ENCODE results near the gene TDRD9.

The TDRD9 gene

GRCh38 chr14:103923863-103924262 lies 4.4 kb upstream of the TDRD9 start:
- peak; percentile 5 for DNase-seq

DNA sequence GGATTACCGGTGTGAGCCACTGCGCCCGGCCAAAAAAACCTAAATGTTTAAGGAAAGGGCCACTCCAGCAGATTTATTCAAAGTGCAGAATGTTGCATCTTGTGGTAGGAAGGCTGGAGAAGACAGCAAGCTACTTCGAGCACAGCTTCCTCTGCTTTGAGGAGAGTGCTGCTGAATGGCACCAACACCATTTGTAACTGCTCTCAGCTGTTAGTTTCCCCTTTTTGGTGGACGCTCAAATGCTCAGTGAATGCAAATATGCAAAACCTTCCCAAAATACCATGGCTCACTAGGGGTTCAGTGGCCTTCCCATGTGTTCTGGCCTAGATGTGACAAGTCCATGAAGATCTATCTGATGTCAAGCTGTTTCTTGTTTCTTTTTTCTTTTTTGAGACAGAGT lies 2.9 kb upstream of the TDRD9 start:
- DNase-seq, result no peak

DNA sequence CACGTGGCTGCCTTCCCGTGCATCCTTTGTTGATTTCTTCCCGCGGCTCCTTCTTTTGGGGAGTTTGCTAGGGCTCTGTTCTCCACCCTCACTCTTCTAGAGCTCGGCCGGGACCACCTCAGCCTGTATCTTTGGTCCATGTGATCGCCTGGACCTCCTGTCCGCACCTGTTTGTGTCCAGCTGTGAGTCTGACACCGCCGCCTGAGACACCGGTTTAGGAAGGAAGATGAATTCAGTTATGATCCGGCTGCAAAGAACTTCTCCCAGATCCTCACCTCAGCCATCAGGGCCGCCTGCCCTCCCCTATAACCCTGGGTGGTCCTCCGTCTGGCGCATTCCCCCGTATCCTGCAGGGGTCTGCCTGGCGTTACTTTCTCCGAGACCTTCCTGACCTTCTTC lies 690 bp upstream of the TDRD9 start:
- DNase-seq, result no peak

- no peak for DNase-seq
Measured at GRCh38 chr14:103930051-103930604, 1.9 kb downstream of the TDRD9 start.

DNA sequence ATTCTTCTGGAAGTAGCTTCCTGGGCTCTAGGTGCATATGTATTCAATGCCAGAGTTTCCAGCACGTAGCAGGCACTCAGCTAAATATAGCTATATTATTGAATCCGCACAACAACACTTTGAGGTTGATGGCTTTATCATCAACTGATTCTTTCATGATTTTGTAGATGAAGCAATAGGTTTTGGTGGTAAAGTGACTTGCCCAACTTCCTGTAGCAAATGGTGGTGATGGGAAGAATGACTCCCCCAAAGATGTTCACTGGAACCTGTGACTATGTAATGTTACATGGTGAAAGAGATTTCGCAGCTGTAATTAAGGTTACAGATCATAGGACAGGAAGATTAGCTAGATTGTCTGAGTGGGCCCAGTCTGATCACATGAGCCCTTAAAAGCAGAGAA lies 3.2 kb downstream of the TDRD9 start:
- no peak for DNase-seq

- DNase-seq, result no peak
Measured at GRCh38 chr14:103932791-103933490, 4.7 kb downstream of the TDRD9 start.

DNA sequence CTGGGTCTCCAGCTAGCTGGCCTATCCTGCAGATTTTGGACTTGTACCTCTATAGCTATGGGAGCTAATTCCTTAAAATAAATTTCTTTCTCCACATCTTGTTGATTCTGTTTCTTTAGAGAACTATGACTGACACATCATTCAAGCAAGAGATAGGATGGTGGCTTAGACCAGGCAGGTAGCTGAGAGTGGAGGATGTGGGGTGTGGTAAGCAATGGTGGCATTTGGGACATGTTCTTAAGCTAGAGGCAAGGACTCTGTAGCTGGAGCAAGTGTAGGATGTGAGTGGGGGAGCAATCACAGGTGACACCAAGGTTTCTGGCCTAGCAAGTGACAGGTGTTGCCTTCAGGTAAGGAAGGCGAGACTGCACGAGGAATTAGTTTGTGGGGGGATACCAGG lies 6.8 kb downstream of the TDRD9 start:
- DNase-seq, result no peak

DNA sequence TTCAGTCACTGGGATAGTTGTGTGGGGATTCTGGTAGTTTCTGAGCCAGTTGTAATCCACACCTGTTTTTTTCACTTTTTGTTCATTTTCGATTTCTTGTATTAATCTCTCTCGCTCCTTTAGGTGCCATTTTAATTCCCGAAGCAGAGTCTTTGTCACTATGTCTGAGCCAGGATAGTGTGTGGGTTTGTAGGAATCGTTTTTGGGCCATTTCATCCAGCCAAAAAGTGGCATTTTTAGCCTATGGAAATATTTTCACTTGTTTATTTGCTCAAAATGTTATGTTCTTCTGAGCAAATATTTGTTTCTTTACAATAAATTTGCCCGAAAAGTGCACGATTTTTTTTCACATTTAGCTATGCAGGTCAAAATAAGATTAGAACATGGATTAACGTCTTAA lies 13.2 kb downstream of the TDRD9 start:
- no peak for DNase-seq

GRCh38 chr14:103941973-103942736 lies 13.9 kb downstream of the TDRD9 start, which contains the start of gene RD3L:
Gene RD3L, minus strand, starts transcription at chr14:103942529. Its CDS starts 834 bp downstream, at chr14:103941695.
- DNase-seq, result no peak

DNA sequence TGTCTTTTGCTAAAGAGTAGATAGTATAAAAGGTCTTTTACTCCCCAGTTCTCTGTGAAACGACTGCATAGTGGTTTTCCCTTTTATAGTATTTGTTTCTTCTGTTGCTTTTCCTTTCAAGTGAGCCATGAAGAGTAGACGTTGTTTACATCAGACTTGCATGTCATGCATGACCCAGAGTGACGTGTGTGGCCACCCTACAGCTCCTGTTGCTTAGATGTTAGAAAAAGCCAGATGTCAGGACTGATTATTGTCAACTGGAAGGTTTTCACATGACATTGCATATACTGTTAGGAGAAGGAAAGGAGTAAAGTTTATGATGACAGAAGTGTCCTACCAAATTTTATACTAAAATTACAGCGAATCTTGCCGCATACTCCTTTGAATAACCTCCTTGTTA lies 15.4 kb downstream of the TDRD9 start:
- no peak for DNase-seq

DNA sequence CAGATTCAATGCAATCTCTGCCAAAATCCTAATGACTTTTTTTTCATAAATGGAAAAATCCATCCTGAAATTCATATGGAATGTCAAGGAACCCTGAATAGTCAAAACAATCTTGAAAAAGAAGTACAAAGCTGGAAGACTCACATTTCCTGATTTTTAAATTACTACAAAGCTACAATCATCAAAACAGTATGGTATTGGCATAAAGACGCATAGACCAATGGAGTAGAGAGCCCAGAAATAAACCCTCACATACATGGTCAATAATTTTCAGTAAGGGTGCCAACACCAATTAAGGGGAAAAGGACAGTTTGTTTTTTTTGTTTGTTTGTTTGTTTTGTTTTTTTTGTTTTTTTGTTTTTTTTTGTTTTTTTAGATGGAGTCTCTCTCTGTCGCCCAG lies 18.7 kb downstream of the TDRD9 start:
- DNase-seq, result no peak

- no peak for DNase-seq
Measured at GRCh38 chr14:103948442-103948841, 20.2 kb downstream of the TDRD9 start.

DNA sequence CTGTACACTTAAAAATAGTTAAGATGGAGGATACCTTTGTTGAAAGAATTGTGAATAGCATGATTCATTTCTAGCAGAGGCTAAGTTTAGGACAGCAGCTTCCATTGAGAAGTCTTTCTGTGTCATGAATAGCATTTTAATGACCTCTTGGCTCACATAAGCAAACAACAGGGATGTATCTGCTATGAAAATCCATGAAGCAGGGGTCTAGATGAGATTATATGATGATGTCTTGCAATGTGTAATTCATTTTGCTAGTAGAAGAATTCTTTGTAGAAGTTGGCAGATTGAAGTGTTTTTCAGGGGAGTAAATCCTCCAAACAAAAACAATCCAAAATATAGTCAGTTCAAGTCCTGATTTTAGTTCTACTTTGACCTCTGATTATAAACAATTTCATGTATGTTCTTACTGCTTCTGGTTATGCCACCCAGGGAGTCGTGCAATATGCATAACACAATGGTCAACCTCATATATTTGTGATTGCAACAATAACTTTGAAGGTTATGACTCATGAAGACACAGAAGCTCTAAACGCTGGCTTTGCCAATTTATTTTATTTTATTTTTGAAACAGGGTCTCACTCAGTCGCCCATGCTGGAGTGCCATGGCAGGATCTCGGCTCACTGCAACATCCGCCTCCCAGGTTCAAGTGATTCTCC lies 21.0 kb downstream of the TDRD9 start:
- DNase-seq, result no peak

GRCh38 chr14:103960457-103961055 lies 32.3 kb downstream of the TDRD9 start:
- DNase-seq, result no peak

GRCh38 chr14:103961928-103962578 lies 33.8 kb downstream of the TDRD9 start:
- DNase-seq, result no peak

DNA sequence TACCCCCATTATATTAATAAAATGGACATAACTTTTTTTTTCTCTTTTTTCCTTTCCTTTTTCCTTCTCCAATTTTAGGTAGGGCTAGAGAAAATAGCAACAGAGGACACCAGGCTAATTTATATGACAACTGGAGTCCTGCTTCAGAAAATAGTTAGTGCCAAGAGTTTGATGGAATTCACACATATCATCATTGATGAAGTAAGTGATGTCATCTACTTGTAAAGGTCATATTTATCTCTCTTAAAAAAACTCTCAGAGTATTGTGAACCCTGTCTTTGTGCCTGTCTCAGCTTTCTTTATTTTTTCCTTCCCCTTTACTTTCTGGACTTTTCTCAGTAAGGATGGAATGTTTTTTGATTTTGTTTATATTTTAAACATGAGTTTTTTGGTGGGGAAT lies 38.4 kb downstream of the TDRD9 start:
- DNase-seq, result no peak

DNA sequence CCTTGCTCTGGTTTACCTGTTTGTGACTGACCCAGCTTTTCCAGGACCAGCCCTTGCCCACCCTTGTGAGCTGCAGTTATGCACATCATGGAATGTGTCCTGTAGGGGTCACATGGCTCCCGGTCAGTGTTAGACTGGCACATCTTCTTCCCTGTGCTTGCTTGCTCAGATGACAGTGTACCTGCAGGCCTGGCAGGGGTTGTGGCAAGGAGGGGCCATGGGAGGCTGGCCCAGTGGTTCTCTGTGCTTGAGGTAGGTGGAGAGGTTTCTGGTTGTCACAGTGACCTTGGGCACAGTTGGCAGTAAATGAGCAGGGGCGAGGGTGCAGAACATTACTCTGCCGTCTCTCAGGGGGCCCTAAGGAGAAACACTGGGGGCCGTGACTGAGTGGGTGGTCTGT lies 41.7 kb downstream of the TDRD9 start:
- DNase-seq, result no peak

GRCh38 chr14:103973354-103973753 lies 45.1 kb downstream of the TDRD9 start:
- DNase-seq, result no peak

DNA sequence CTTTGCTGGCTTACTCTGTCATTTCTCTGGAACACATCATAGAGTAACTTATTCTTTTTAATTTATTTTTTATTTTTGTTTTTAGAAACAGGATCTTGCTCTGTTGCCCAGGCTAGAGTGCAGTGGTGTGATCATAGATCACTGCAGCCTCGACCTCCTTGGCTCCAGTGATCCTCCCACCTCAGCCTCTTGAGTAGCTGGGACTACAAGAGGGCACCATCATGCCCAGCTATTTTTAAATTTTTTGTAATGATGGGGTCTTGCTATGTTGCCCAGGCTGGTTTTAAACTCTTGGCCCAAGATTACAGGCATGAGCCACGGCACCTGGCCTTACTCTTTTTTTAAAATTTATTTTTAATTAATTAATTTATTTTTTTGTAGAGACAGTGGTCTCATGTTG lies 46.3 kb downstream of the TDRD9 start:
- no peak for DNase-seq

DNA sequence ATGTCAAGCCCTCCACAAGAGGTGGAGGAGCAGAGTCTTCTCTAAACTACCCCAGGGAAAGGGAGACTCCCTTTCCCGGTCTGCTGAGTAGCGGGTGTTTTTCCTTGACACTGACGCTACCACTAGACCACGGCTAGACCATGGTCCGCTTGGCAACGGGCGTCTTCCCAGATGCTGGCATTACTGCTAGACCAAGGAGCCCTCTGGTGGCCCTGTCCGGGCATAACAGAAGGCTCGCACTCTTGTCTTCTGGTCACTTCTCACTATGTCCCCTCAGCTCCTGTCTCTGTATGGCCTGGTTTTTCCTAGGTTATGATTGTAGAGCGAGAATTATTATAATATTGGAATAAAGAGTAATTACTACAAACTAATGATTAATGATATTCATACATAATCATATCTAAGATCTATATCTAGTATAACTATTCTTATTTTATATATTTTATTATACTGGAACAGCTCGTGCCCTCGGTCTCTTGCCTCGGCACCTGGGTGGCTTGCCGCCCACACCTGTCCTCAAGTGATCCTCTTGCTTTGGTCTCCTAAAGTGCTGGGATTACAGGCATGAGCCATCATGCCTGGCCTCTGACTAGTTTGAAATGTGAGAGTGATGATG lies 52.5 kb downstream of the TDRD9 start:
- DNase-seq, result peak; percentile 44

GRCh38 chr14:103984196-103984595 lies 55.9 kb downstream of the TDRD9 start:
- DNase-seq, result no peak

- DNase-seq, result no peak
Measured at GRCh38 chr14:103989034-103989433, 60.8 kb downstream of the TDRD9 start.

Measured in NCI-H82 (cell line).